Fibroblast of lung (primary cell): ENCODE measurements around the gene ADGRF4.

Experiments used
- EZH2 ChIP-seq: IDR thresholded peaks from 2 replicates; pipeline ENCODE4 v1.5.1; 2012; ENCODE audit warnings: low read length, control low read depth, mild to moderate bottlenecking; ENCODE audit errors: missing control alignments
- TF ChIP-seq, protein P1 (sequence below), 2 donors: IDR thresholded peaks in 1 of 2; conservative IDR thresholded peaks in 1 of 2; 1 replicate in 1 of 2; 2 replicates in 1 of 2; pipeline ENCODE4 v1.5.1; 2011 to 2012; ENCODE audit warnings: low read length in 2 of 2, control low read depth in 1 of 2, inconsistent platforms in 1 of 2, low read depth in 1 of 2, mild to moderate bottlenecking in 1 of 2

DNA sequence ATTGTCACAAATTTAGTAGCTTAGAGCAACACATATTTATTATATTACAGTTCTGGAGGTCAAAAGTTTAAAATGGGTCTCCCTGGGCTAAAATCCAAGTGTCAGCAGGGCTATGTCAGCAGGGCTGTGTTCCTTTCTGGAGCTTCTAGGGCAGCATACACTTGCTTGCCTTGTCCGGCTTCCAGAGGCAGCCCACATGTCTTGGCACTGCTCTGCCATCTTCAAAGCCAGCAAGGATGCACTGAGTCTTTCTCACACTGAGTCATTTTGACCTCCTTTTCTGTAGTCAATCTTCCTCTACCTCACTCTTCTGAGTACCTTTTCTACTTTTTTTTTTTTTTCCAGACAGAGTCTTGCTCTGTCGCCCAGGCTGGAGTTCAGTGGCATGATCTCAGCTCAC is 39.0 kb downstream of the ADGRF4 start:
- no peak for TF ChIP-seq EZH2
- TF ChIP-seq, protein P1, sequence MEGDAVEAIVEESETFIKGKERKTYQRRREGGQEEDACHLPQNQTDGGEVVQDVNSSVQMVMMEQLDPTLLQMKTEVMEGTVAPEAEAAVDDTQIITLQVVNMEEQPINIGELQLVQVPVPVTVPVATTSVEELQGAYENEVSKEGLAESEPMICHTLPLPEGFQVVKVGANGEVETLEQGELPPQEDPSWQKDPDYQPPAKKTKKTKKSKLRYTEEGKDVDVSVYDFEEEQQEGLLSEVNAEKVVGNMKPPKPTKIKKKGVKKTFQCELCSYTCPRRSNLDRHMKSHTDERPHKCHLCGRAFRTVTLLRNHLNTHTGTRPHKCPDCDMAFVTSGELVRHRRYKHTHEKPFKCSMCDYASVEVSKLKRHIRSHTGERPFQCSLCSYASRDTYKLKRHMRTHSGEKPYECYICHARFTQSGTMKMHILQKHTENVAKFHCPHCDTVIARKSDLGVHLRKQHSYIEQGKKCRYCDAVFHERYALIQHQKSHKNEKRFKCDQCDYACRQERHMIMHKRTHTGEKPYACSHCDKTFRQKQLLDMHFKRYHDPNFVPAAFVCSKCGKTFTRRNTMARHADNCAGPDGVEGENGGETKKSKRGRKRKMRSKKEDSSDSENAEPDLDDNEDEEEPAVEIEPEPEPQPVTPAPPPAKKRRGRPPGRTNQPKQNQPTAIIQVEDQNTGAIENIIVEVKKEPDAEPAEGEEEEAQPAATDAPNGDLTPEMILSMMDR (conservative IDR thresholded peaks at IDR 0.05 in 1 of 2, IDR thresholded peaks at IDR 0.05 in 1 of 2; ENCODE audit: low read depth in 1 of 2, low read length in 2 of 2) = no peak
